HG02970 (cell line): Measurements from ENCODE around the gene EIF3J.

ENCODE experiments used
- ATAC-seq: cut with Tn5 transposase; IDR thresholded peaks from one replicate; pipeline ENCODE4 v1.9.1; 2021; ENCODE audit warnings: mild to moderate bottlenecking, moderate library complexity, moderate number of reproducible peaks; ENCODE audit not compliant: unreplicated experiment, low FRiP score

The EIF3J gene

DNA sequence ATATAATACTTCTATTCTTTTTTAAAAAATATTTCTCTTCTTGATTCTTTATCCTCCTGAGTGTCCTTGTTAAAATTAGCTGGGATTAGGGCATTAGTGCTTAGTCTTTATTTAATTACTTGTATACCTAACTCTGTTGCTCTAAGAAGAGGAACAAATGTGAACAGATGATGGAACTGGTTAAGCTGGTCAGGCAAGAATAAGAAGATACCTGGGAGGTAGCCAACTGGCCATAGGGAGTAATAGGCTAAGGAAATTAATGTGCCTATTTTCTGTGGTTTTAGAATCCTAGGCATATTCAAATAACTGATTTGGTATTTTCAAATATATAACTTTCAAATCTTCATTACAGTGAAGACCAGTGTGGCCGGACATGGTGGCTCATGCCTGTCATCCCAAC, 54.4 kb downstream of the EIF3J start:
- no peak for ATAC-seq

GRCh38 chr15:44593042-44593736, 56.2 kb downstream of the EIF3J start:
- ATAC-seq, result no peak

DNA sequence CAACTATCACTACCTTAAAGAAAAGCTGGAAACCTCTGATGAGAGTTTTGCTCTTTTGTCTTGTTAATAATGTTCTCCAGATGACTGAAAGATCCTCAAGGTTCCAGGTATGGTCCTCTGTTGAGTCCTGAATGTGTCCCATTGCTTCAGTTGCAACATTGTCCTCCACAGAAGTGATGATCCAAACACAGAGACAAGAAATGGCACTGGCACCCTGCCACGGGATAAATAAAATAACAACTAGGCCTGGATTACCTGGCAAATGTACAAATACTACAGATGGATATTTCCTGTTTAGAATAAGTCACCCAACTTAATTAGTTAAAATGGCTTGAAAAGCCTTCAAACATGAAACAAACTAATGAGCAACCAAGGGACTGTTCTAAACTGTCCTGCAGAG, 58.3 kb downstream of the EIF3J start:
- no peak for ATAC-seq

- no peak for ATAC-seq
Measured at GRCh38 chr15:44595656-44596510, 58.9 kb downstream of the EIF3J start.

- ATAC-seq, result no peak
Measured at GRCh38 chr15:44596511-44597010, 59.6 kb downstream of the EIF3J start.

GRCh38 chr15:44598066-44598465, 61.1 kb downstream of the EIF3J start:
- no peak for ATAC-seq

- ATAC-seq, result no peak
Measured at GRCh38 chr15:44598892-44599291, 61.9 kb downstream of the EIF3J start.

GRCh38 chr15:44603126-44603525, 66.2 kb downstream of the EIF3J start:
- ATAC-seq, result no peak

GRCh38 chr15:44606740-44607139, 69.8 kb downstream of the EIF3J start:
- no peak for ATAC-seq
